Stimulated activated CD8-positive, alpha-beta memory T cell treated with anti-CD3 and anti-CD28 coated beads, Interleukin-7, amount 100 ng/mL, for 24 hours (primary cell): ENCODE measurements around the gene COL8A1.
"Not testable (repeated sequence)": the region's sequence is repeated elsewhere in the genome, so short reads cannot be mapped to it uniquely, and the experiment has no call there.

ENCODE experiments used
- DNase-seq: peaks from one replicate; pipeline ENCODE4 v3.0.0-alpha.2; 2020; ENCODE audit warnings: low read depth

Gene COL8A1

GRCh38 chr3:99638167-99638948, at the start of gene COL8A1:
Gene COL8A1, plus strand, starts transcription at chr3:99638594. Its CDS starts 152,089 bp downstream, at chr3:99790683.
- DNase-seq = no peak

GRCh38 chr3:99589168-99589567, 49.2 kb upstream of the COL8A1 start:
- not testable (repeated sequence) for DNase-seq

DNA sequence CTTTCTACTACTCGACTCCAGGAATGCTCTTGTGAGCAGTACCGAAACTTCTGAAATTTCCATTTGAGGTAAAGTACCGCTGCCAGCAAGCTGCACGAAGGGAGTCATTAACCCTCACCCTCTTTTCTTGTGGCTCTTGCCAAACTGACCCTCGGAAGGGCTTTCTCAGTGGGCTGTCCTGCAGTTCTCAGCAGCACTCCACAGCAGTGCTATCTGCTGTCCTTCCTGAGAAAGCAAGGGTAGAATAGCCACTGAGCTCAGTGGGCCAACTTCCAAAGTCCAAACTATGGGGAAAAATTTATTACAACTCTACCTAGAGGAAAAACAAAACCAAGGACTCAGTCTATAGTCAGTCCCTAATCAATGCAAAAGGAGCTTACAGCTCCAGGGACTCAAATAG, 38.5 kb upstream of the COL8A1 start:
- no peak for DNase-seq

- DNase-seq = no peak
Observed at GRCh38 chr3:99601515-99601914, 36.9 kb upstream of the COL8A1 start.

GRCh38 chr3:99602183-99602582, 36.2 kb upstream of the COL8A1 start:
- DNase-seq = no peak

DNA sequence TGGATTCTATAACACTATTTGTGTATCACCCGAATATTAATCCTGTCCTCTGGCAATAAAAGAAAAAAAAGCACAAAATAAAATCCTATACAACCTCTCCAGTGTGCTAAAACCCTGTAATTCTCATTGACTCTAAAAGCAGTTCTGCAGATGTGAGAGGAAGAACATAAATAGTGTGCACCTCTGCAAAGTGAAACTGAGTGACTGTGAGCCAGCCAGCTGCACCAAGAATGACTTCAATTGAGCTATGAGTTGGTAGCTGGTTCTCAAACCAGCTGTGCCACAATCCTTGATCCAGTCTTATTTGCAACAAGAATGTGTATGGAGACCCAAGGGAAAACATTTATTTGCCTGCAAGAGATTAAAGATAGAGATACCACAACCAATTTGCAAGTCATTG, 31.2 kb upstream of the COL8A1 start:
- DNase-seq = no peak

DNA sequence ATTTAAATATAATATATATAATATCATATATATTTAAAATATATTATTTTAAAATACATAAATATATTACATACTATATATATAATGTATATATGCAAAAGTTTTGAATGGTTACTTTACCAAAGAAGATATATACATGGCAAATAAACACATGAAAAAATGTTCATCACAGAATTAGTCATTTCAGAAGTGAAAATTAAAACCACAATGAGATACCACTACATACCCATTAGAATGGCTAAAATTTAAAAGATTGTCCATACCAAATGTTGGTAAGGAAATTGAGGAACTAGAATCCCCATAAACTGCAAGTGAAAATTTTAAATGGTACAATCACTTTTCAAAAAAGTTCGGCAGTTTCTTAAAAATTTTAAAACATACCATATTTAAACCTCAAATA, 23.6 kb upstream of the COL8A1 start:
- no peak for DNase-seq

DNA sequence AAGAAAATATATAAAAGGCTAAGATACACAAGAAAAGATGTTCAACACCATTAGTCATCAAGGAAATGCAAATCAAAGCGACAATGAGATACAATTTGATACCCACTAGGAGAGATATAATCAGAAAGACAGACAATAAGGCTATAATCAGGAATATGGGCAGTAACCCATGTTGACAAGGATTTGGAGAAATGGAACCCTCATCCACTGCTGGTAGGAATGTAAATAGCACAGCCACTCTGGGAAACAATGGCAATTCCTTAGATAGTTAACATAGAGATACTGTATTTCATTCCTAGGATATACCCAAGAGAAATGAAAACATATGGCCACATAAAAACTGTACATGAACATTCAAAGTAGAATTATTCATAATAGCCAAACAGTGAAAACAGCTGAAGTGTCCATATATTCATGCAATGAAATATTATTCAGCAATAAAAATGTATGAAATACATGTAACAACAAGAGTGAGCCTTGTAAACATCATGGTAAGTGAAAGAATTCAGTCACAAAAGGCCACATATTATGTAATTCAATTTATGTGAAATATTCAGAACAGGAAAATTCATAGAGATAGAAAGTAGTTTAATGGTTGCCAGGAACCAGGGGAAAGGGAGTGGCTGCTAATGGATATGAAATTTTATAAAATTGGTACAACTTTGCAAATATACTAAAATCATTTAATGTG, 18.2 kb upstream of the COL8A1 start:
- no peak for DNase-seq

- DNase-seq = no peak
Observed at GRCh38 chr3:99620976-99621375, 17.4 kb upstream of the COL8A1 start.

- DNase-seq = no peak
Observed at GRCh38 chr3:99624496-99625236, 13.7 kb upstream of the COL8A1 start.

GRCh38 chr3:99625237-99625622, 13.2 kb upstream of the COL8A1 start:
- DNase-seq = no peak

DNA sequence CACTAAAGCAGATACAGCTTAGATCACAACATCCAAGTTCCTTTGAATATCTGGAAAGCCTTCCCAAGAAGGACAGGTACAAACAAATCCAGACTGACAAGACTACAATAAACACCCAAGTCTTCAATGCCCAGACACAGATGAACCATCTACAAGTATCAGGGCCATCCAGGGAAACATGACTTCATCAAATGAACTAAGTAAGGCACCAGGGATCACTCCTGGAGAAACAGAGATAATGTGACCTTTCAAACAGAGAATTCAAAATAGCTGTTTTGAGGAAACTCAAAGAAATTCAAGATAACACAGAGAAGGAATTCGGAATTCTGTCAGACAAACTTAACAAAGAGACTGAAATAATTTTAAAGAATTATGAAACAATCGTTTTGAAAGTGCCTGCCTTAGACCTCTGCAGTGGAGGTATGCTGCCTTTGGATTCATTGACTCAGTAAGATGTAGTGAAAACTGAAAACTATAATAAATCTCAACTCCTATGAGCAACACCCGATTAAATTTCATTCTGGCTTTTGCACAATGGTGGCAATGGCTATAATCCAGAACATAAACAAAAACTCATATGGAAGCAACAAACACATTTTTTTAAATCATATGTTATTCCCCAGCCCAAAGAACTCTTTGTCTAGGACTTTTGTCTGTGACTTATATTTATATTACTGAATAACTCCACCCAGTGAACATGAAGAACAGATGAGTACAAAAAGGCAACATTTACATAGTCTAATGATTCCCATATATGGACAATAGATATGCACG, 12.6 kb upstream of the COL8A1 start:
- no peak for DNase-seq

GRCh38 chr3:99626417-99626788, 12.0 kb upstream of the COL8A1 start:
- DNase-seq = no peak

GRCh38 chr3:99627062-99627826, 11.2 kb upstream of the COL8A1 start:
- DNase-seq = no peak

DNA sequence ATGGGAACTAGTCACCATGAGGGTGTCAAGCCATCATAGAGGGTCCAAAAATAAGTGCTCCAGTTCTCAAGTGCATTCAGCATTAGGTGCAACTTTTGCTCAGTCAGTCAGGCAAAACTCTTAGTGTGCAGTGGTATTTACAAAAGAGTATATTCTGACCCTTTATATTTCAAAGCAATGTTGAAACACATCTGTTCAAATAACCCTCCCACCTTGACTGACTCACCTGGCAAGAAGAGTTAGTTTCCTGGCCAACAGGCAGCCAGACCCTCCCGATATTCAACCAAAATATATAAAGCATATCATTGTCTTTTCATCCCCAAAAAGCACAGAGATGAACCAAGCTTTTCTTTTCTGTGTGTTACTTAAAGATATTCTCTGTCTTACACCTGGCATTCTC, 7.6 kb upstream of the COL8A1 start:
- no peak for DNase-seq

- DNase-seq = no peak
Observed at GRCh38 chr3:99633887-99634558, 4.4 kb upstream of the COL8A1 start.

DNA sequence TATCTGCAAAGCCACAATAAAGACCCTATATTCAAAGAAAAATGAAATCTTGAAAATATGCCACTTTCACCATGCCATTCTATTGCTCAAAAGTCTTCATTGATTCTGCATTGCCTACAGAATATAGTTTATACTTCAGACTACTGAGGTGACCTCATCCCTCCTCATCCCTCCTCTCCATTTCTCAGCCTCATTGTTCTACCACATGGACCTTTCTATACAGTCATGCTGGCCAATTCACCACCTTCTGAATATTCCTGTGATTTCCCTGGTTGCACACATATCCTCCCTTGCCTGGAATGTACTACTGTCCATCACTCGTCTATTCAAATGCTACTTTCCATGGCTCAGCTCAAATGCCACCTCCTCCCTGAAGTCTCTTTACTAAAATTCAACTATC, 3.5 kb upstream of the COL8A1 start:
- DNase-seq = no peak

DNA sequence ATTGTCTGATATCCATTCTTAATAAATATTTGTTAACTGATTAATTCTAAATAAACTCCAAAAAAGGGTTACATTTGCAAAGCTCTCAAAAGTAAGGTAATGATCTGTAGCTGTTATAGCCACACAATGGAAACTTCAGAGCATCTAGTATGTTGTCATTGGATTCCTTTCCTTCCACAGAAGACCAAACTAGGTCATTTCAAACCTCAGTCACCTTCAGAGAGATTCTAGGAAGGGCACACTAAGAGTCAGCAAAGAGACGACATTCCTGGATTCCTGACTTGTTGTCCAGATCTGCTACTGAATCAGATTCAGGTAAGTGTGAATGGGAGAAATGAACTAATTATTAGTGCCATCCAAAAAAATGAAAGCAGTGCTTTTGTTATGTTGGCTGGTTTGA, 3.0 kb upstream of the COL8A1 start:
- no peak for DNase-seq

- no peak for DNase-seq
Observed at GRCh38 chr3:99637016-99637367, 1.4 kb upstream of the COL8A1 start.

GRCh38 chr3:99637368-99638111, 854 bp upstream of the COL8A1 start:
- DNase-seq = no peak
